Loucy (cell line): Measurements from ENCODE around the gene GXYLT2.

Source experiments
- H2AFZ ChIP-seq: fragments of 200-600 bp; sonication (generic); 2 replicates; pipeline ENCODE4 v1.6.0; 2016; ENCODE audit warnings: antibody characterized with exemption, mild to moderate bottlenecking, low read length, moderate library complexity
- H3F3A ChIP-seq: fragments of 200-600 bp; 2 replicates; pipeline ENCODE4 v1.6.0; 2016; ENCODE audit warnings: antibody characterized with exemption, low read depth, mild to moderate bottlenecking
- H3K27me3 ChIP-seq: fragments of 200-600 bp; sonication (generic); 2 replicates; pipeline ENCODE4 v1.6.1; 2014; ENCODE audit warnings: low read length, mild to moderate bottlenecking; ENCODE audit not compliant: insufficient read depth, poor library complexity, severe bottlenecking
- H3K36me3 ChIP-seq: fragments of 200-600 bp; sonication (generic); 2 replicates; pipeline ENCODE4 v1.6.1; 2016; ENCODE audit warnings: low read length; ENCODE audit not compliant: insufficient read depth
- H3K4me1 ChIP-seq: fragments of 200-600 bp; sonication (generic); 2 replicates; pipeline ENCODE4 v1.5.1; 2014; ENCODE audit warnings: low read length, mild to moderate bottlenecking; ENCODE audit not compliant: insufficient read depth, poor library complexity, severe bottlenecking
- H3K4me2 ChIP-seq: fragments of 200-600 bp; sonication (generic); 2 replicates; pipeline ENCODE4 v1.6.0; 2014; ENCODE audit warnings: antibody characterized with exemption, low read length, low read depth, mild to moderate bottlenecking; ENCODE audit not compliant: poor library complexity, severe bottlenecking
- H3K4me3 ChIP-seq: fragments of 200-600 bp; sonication (generic); 2 replicates; pipeline ENCODE4 v1.5.1; 2014; ENCODE audit warnings: low read length, mild to moderate bottlenecking, mixed read lengths; ENCODE audit not compliant: poor library complexity, severe bottlenecking
- H3K79me2 ChIP-seq: fragments of 200-600 bp; sonication (generic); 2 replicates; pipeline ENCODE4 v1.6.1; 2014; ENCODE audit warnings: low read length; ENCODE audit not compliant: insufficient read depth
- H3K9ac ChIP-seq: fragments of 200-600 bp; sonication (generic); 2 replicates; pipeline ENCODE4 v1.6.0; 2014; ENCODE audit warnings: mild to moderate bottlenecking, low read depth, low read length, moderate library complexity; ENCODE audit not compliant: poor library complexity, severe bottlenecking
- H3K9me2 ChIP-seq: fragments of 200-600 bp; sonication (generic); replicated peaks from 2 replicates; pipeline ENCODE4 v1.6.1; 2016; ENCODE audit warnings: low read depth, low read length, mixed read lengths
- H3K9me3 ChIP-seq: fragments of 200-600 bp; sonication (generic); 2 replicates; pipeline ENCODE4 v1.6.1; 2014; ENCODE audit warnings: mild to moderate bottlenecking, antibody characterized with exemption, low read length, low read depth; ENCODE audit not compliant: insufficient read depth
- H4K20me1 ChIP-seq: fragments of 200-600 bp; sonication (generic); 2 replicates; pipeline ENCODE4 v1.6.0; 2014; ENCODE audit warnings: antibody characterized with exemption, low read length, mild to moderate bottlenecking; ENCODE audit not compliant: insufficient read depth, poor library complexity, severe bottlenecking
- CTCF ChIP-seq: fragments of 200-600 bp; sonication (generic); conservative IDR thresholded peaks from 2 replicates; pipeline ENCODE4 v1.5.1; 2014; ENCODE audit warnings: mild to moderate bottlenecking, antibody characterized with exemption, low read length
- EZH2phosphoT487 ChIP-seq: fragments of 200-600 bp; IDR thresholded peaks from 2 replicates; pipeline ENCODE4 v1.6.1; 2018; ENCODE audit warnings: antibody characterized with exemption, mild to moderate bottlenecking, moderate library complexity, borderline replicate concordance

The GXYLT2 gene

DNA sequence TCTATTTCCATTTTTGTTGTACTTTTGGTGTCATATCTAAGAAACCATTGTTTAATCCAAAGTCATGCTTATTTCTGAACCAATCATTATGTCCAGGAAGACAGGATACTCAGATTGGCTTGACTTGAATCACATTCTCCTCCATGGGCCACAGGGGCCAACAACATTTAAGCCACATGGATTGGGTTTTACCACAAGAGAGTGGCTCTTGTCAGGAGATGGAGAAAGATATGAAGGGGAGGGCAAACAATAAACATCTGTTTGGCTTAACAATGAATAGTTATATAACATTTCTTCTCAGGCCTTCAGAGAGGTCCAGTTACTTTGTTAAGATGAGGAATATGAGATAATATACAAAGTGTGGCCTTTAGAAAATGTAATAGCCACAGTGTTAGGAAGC is 44.6 kb downstream of the GXYLT2 start:
- H2AFZ ChIP-seq, result no peak overlapping the region
- H3K4me2 ChIP-seq, result no peak overlapping the region
- H3K36me3 ChIP-seq, result no peaks in the 10 kb centered on the region
- no peak overlapping the region for H3K4me3 ChIP-seq
- no peaks in the 10 kb centered on the region for H3K79me2 ChIP-seq
- H4K20me1 ChIP-seq, result no peaks in the 10 kb centered on the region
- no peaks in the 10 kb centered on the region for H3K4me1 ChIP-seq
- TF ChIP-seq EZH2phosphoT487, result no peak
- H3F3A ChIP-seq, result no peaks in the 10 kb centered on the region
- no peaks in the 10 kb centered on the region for H3K27me3 ChIP-seq
- H3K9me3 ChIP-seq, result no peaks in the 10 kb centered on the region
- no peak overlapping the region for H3K9ac ChIP-seq
- no peaks in the 10 kb centered on the region for H3K9me2 ChIP-seq

- H3K4me1 ChIP-seq, result no peaks in the 10 kb centered on the region
Observed at GRCh38 chr3:72938471-72939265, 50.8 kb downstream of the GXYLT2 start.

GRCh38 chr3:72941245-72941644 is 53.4 kb downstream of the GXYLT2 start:
- H3K27me3 ChIP-seq, result no peaks in the 10 kb centered on the region
- H3K9me3 ChIP-seq, result no peaks in the 10 kb centered on the region
- H3K36me3 ChIP-seq, result no peaks in the 10 kb centered on the region
- no peak overlapping the region for H2AFZ ChIP-seq
- H3K9ac ChIP-seq, result no peak overlapping the region
- no peaks in the 10 kb centered on the region for H3K9me2 ChIP-seq
- H3K4me1 ChIP-seq, result no peaks in the 10 kb centered on the region
- TF ChIP-seq EZH2phosphoT487, result no peak
- no peak for TF ChIP-seq CTCF
- no peaks in the 10 kb centered on the region for H4K20me1 ChIP-seq
- H3K4me2 ChIP-seq, result no peak overlapping the region
- no peaks in the 10 kb centered on the region for H3K79me2 ChIP-seq
- no peaks in the 10 kb centered on the region for H3F3A ChIP-seq
- no peak overlapping the region for H3K4me3 ChIP-seq

More at GRCh38 chr3:72938471-72939265, 50.8 kb downstream of the GXYLT2 start:
- no peaks in the 10 kb centered on the region for H3K9me2 ChIP-seq
- H3K36me3 ChIP-seq, result no peaks in the 10 kb centered on the region
- TF ChIP-seq CTCF (peak; percentile 73), EZH2phosphoT487 (no peak)
- H4K20me1 ChIP-seq, result no peaks in the 10 kb centered on the region
- no peak overlapping the region for H3K4me3 ChIP-seq
- H3F3A ChIP-seq, result no peaks in the 10 kb centered on the region
- no peaks in the 10 kb centered on the region for H3K79me2 ChIP-seq
- H3K9me3 ChIP-seq, result no peaks in the 10 kb centered on the region
- no peak overlapping the region for H3K9ac ChIP-seq
- H3K27me3 ChIP-seq, result no peaks in the 10 kb centered on the region
- peak overlapping the region; percentile 69 for H2AFZ ChIP-seq
- H3K4me2 ChIP-seq, result no peak overlapping the region

DNA sequence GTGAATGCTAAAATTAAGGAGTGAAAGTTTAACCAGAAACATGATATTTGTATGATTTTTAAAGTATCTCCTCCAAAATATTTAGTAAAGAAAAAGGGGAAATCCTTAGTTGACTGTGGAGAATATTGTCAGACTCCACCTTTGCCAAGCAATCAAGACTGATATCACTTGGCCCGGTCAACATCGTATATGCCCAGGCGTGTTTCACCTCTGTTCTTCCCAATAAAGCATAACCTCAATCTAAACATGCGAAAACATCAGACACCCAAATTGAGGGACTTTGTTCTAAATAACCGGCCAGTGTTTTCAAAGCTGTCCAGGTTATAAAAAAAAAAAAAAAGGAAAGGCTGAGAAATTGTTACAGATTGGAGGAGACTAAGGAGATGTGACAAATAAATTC is 54.6 kb downstream of the GXYLT2 start:
- TF ChIP-seq CTCF (no peak), EZH2phosphoT487 (no peak)
- Histone ChIP-seq H3K9me3 (no peaks in the 10 kb centered on the region), H2AFZ (no peak overlapping the region), H3K9ac (no peak overlapping the region), H3F3A (no peaks in the 10 kb centered on the region), H3K79me2 (no peaks in the 10 kb centered on the region), H3K4me3 (no peak overlapping the region), H3K4me1 (no peaks in the 10 kb centered on the region), H4K20me1 (no peaks in the 10 kb centered on the region), H3K9me2 (no peaks in the 10 kb centered on the region), H3K36me3 (no peaks in the 10 kb centered on the region), H3K4me2 (no peak overlapping the region), H3K27me3 (no peaks in the 10 kb centered on the region)
